Measurements from ENCODE around the gene FOXK1. TPM values are rescaled to one million over a fixed set of nuclear protein-coding genes. Genes with fewer than 3 reads are reported as not detected.

The FOXK1 gene
- total RNA-seq, 1 experiment from 2014 or later, result 50.8 TPM

DNA sequence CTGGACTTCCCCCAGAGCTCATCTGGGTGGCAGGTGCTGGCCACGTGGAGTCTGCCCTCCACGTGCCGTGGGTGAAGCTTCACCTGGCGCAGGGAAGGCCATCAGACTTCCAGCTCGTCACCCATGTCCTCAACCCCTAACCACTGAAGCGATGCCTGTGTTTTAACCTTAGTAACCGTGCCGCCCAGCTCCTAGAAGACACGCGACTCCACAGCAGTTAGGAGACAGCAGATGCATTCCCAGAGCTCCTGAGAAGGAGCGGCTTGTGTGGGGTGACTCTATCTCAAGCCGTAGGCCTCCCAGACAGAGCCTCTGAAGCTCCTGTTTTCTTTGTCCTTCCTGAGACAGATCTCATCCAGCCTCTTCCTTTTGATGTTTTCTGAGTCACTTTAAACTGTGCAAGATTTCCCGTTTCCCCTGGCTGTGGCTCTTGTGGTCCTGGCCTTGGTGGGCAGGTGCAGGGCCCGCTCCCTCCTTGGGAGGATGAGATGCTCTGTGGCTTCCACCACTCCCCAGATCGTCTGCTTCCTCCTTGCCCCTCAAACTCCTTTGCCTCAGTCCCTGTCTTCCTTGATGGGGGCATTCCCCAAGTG lies 51.9 kb downstream of the FOXK1 start:
- peak overlapping the region; percentile 54 for H3K27ac Mint-ChIP-seq (ENCODE audit: unreplicated experiment)
- CTCF ChIA-PET, result interaction anchor here (0.7 kb wide), 1 partner anchor 16 kb away, joined by 3 read pairs; no protein-coding TSS in a partner anchor

DNA sequence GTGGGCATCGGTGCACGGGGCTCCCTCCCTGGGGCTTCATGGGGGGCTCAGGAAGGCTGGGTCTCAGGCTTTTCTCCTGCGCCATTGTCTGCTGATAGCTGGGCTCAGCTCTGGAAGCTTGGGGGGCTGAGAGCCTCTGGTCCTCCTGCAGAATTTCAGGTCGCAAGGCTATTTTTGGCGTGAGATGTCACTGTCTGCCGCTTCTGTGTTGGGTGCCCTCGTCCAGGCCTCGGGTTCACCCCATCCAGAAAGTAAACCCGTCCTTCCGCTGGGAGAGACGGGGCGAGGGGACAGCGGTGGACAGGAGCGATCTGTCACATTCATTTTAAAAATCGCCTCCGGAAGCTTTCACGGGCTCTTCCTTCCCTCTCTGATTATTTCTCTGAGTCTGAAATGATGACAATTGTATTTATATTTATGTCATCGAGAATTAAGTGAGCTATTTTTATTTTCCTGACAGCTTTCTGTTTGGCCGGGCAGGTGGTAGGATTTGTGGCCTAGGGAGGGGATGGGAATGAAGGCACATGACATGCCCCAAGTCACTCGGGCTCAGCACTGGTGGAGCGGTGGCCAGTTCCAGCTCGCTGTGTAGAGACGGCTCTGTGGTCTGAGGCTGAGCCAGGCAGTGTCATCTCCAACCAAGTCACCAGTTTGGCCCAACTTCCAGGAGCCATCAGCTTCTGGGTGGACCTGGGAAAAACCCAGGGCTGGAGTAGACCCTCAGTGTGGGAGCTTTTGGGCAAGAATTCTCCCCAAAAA lies 52.7 kb downstream of the FOXK1 start:
- ChIA-PET CTCF (no interaction called here), POLR2A (no interaction called here)
- Mint-ChIP-seq H3K4me3 (ENCODE audit: unreplicated experiment) (no peak overlapping the region), H3K4me1 (ENCODE audit: low read depth, unreplicated experiment) (peaks cover 20% of the 10 kb centered on the region), H3K9me3 (ENCODE audit: unreplicated experiment) (no peaks in the 10 kb centered on the region), H3K27ac (ENCODE audit: unreplicated experiment) (peak overlapping the region; percentile 54), H3K36me3 (ENCODE audit: insufficient read depth, unreplicated experiment) (peaks cover 67% of the 10 kb centered on the region), H3K27me3 (ENCODE audit: insufficient read depth, unreplicated experiment) (no peaks in the 10 kb centered on the region)
- no peak for DNase-seq
- TF ChIP-seq, protein P1, sequence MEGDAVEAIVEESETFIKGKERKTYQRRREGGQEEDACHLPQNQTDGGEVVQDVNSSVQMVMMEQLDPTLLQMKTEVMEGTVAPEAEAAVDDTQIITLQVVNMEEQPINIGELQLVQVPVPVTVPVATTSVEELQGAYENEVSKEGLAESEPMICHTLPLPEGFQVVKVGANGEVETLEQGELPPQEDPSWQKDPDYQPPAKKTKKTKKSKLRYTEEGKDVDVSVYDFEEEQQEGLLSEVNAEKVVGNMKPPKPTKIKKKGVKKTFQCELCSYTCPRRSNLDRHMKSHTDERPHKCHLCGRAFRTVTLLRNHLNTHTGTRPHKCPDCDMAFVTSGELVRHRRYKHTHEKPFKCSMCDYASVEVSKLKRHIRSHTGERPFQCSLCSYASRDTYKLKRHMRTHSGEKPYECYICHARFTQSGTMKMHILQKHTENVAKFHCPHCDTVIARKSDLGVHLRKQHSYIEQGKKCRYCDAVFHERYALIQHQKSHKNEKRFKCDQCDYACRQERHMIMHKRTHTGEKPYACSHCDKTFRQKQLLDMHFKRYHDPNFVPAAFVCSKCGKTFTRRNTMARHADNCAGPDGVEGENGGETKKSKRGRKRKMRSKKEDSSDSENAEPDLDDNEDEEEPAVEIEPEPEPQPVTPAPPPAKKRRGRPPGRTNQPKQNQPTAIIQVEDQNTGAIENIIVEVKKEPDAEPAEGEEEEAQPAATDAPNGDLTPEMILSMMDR (IDR thresholded peaks at IDR 0.05; ENCODE audit: insufficient read depth in 1 of 2, low read depth in 1 of 2, low read length in 1 of 2, severe bottlenecking in 1 of 2, unreplicated experiment in 1 of 2), result no peak
- intact Hi-C loops (cut with micrococcal nuclease; ENCODE audit: unreplicated experiment), result loop anchor here (5.0 kb wide), 1 partner anchor 92 kb away; no protein-coding TSS in a partner anchor
- H3K9me3 ChIP-seq, result no peaks in the 10 kb centered on the region
- H3K27me3 ChIP-seq (replicated peaks; ENCODE audit: control insufficient read depth, insufficient read depth, low read length), result no peaks in the 10 kb centered on the region
- H3K36me3 ChIP-seq (ENCODE audit: control insufficient read depth, insufficient read depth, low read length), result peaks cover 5% of the 10 kb centered on the region
- no peak overlapping the region for H3K4me3 ChIP-seq (ENCODE audit: low read depth, low read length)
- H3K4me1 ChIP-seq, result peaks cover 21% of the 10 kb centered on the region
- BruUV-seq (replicated peaks), result no TSS peak

More for the DNA sequence above, 51.9 kb downstream of the FOXK1 start:
- no peaks in the 10 kb centered on the region for H3K9me3 ChIP-seq
- peaks cover 5% of the 10 kb centered on the region for H3K36me3 ChIP-seq (ENCODE audit: control insufficient read depth, insufficient read depth, low read length)
- DNase-seq, result no peak
- POLR2A ChIA-PET, result no interaction called here
- peaks cover 14% of the 10 kb centered on the region for H3K4me1 ChIP-seq
- intact Hi-C loops (cut with micrococcal nuclease; ENCODE audit: unreplicated experiment), result no loop called here
- H3K27me3 Mint-ChIP-seq (ENCODE audit: insufficient read depth, unreplicated experiment), result no peaks in the 10 kb centered on the region
- no peak overlapping the region for H3K4me3 Mint-ChIP-seq (ENCODE audit: unreplicated experiment)
- no TSS peak for BruUV-seq (replicated peaks)
- H3K27me3 ChIP-seq (replicated peaks; ENCODE audit: control insufficient read depth, insufficient read depth, low read length), result no peaks in the 10 kb centered on the region
- no peak overlapping the region for H3K4me3 ChIP-seq (ENCODE audit: low read depth, low read length)
- no peaks in the 10 kb centered on the region for H3K9me3 Mint-ChIP-seq (ENCODE audit: unreplicated experiment)
- TF ChIP-seq, protein P1 (IDR thresholded peaks at IDR 0.05; ENCODE audit: insufficient read depth in 1 of 2, low read depth in 1 of 2, low read length in 1 of 2, severe bottlenecking in 1 of 2, unreplicated experiment in 1 of 2), result no peak
- H3K36me3 Mint-ChIP-seq (ENCODE audit: insufficient read depth, unreplicated experiment), result peaks cover 65% of the 10 kb centered on the region
- peaks cover 13% of the 10 kb centered on the region for H3K4me1 Mint-ChIP-seq (ENCODE audit: low read depth, unreplicated experiment)

DNA sequence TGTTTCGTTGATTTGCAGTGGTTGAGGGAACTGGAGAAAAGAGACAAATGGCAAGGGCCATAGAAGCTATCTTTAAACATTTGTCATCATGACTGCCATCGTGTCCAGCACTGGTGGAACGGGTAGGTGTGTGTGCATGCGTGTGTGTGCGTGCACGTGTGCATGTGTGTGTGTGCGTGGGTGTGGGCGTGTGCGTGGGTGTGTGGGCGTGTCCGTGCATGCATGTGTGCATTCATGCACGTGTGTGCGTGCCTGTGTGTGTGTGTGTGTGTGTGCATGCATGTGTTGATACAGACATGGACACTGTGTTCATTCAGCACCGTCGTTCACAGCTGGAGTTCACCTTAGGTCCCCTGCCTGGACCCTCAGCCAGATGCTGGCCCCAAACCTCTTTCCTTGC lies 55.2 kb downstream of the FOXK1 start:
- ChIA-PET POLR2A (no interaction called here), CTCF (interaction anchor here (0.7 kb wide), 1 partner anchor 64 kb away, joined by 3 read pairs; no protein-coding TSS in a partner anchor)
- Histone ChIP-seq H3K4me3 (ENCODE audit: low read depth, low read length) (no peak overlapping the region), H3K9me3 (no peaks in the 10 kb centered on the region), H3K4me1 (peaks cover 24% of the 10 kb centered on the region), H3K36me3 (ENCODE audit: control insufficient read depth, insufficient read depth, low read length) (peaks cover 5% of the 10 kb centered on the region), H3K27me3 (replicated peaks; ENCODE audit: control insufficient read depth, insufficient read depth, low read length) (no peaks in the 10 kb centered on the region)
- H3K27me3 Mint-ChIP-seq (ENCODE audit: insufficient read depth, unreplicated experiment), result no peaks in the 10 kb centered on the region
- DNase-seq, result no peak
- TF ChIP-seq, protein P1 (IDR thresholded peaks at IDR 0.05; ENCODE audit: insufficient read depth in 1 of 2, low read depth in 1 of 2, low read length in 1 of 2, severe bottlenecking in 1 of 2, unreplicated experiment in 1 of 2), result no peak
- H3K36me3 Mint-ChIP-seq (ENCODE audit: insufficient read depth, unreplicated experiment), result peaks cover 70% of the 10 kb centered on the region
- intact Hi-C loops (cut with micrococcal nuclease; ENCODE audit: unreplicated experiment), result loop anchor here (5.0 kb wide), 1 partner anchor 95 kb away; no protein-coding TSS in a partner anchor
- BruUV-seq (replicated peaks), result no TSS peak
- H3K9me3 Mint-ChIP-seq (ENCODE audit: unreplicated experiment), result no peaks in the 10 kb centered on the region
- peak overlapping the region; percentile 89 for H3K27ac Mint-ChIP-seq (ENCODE audit: unreplicated experiment)
- H3K4me3 Mint-ChIP-seq (ENCODE audit: unreplicated experiment), result no peak overlapping the region
- H3K4me1 Mint-ChIP-seq (ENCODE audit: low read depth, unreplicated experiment), result peaks cover 20% of the 10 kb centered on the region

All from Caco-2 (cell line).